ENCODE data around the gene ELFN1.
"Not testable (repeated sequence)": the region's sequence is repeated elsewhere in the genome, so short reads cannot be mapped to it uniquely, and the experiment has no call there.

The ELFN1 gene

GRCh38 chr7:1758028-1758858 is 88.2 kb downstream of the ELFN1 start:
- no peak overlapping the region for H3K27ac ChIP-seq
- TF ChIP-seq, protein P1, sequence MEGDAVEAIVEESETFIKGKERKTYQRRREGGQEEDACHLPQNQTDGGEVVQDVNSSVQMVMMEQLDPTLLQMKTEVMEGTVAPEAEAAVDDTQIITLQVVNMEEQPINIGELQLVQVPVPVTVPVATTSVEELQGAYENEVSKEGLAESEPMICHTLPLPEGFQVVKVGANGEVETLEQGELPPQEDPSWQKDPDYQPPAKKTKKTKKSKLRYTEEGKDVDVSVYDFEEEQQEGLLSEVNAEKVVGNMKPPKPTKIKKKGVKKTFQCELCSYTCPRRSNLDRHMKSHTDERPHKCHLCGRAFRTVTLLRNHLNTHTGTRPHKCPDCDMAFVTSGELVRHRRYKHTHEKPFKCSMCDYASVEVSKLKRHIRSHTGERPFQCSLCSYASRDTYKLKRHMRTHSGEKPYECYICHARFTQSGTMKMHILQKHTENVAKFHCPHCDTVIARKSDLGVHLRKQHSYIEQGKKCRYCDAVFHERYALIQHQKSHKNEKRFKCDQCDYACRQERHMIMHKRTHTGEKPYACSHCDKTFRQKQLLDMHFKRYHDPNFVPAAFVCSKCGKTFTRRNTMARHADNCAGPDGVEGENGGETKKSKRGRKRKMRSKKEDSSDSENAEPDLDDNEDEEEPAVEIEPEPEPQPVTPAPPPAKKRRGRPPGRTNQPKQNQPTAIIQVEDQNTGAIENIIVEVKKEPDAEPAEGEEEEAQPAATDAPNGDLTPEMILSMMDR (conservative IDR thresholded peaks at IDR 0.05): peak; percentile 52

- TF ChIP-seq, protein P1 (conservative IDR thresholded peaks at IDR 0.05): peak; percentile 25
- no peak overlapping the region for H3K27ac ChIP-seq
Observed at GRCh38 chr7:1758859-1759521, 88.9 kb downstream of the ELFN1 start.

DNA sequence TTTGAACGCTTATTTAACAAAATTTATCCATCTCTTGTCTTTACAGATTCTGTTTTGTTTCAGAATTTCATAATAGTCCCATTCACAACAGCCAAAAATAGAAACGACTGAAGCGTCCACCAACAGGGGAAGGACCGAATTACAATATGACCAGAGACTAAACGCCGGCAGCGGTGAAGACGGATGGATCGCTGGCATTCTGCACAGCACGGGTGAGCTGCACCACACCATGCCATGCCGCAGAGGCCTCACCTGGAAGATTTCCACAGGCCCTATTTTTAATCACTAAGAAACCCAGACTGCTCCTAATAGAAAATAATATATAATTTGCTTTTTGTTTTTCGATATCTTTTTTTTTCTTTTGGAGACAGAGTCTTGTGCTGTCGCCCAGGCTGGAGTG is 91.0 kb downstream of the ELFN1 start:
- no peak overlapping the region for H3K27ac ChIP-seq
- TF ChIP-seq, protein P1 (conservative IDR thresholded peaks at IDR 0.05): no peak

- no peak overlapping the region for H3K27ac ChIP-seq
- TF ChIP-seq, protein P1 (conservative IDR thresholded peaks at IDR 0.05): no peak
Observed at GRCh38 chr7:1761774-1762173, 91.7 kb downstream of the ELFN1 start.

- TF ChIP-seq, protein P1 (conservative IDR thresholded peaks at IDR 0.05): no peak
Observed at GRCh38 chr7:1762238-1762945, 92.3 kb downstream of the ELFN1 start.

GRCh38 chr7:1763033-1763432 is 93.0 kb downstream of the ELFN1 start:
- H3K27ac ChIP-seq: no peak overlapping the region
- TF ChIP-seq, protein P1 (conservative IDR thresholded peaks at IDR 0.05): no peak

More at GRCh38 chr7:1762238-1762945, 92.3 kb downstream of the ELFN1 start:
- no peak overlapping the region for H3K27ac ChIP-seq

DNA sequence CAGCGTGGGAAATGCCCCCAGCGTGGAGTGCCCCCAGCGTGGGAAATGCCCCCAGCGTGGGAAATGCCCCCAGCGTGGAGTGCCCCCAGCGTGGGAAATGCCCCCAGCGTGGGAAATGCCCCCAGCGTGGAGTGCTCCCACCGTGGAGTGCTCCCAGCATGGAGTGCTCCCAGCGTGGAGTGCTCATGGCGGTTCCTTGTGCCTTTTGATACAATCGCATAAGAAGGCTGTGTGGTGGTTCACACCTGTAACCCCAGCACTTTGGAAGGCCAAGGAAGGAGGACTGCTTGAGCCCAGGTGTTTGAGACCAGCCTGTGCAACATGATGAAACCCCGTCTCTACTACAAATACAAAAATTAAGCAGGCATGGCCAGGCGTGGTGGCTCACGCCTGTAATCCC is 93.8 kb downstream of the ELFN1 start:
- H3K27ac ChIP-seq: not testable (repeated sequence)
